Urothelium cell line (cell line): Measurements from ENCODE around the gene MTTP.

Experiments
- DNase-seq: peaks from one replicate; pipeline ENCODE4 v3.0.0; 2011; ENCODE audit warnings: low spot score, mixed read lengths
- FAIRE-seq: peaks from 2 replicates; lab custom pipeline; 2011; peaks lifted over from hg19 to GRCh38; lab: Jason Lieb, UNC

MTTP gene

GRCh38 chr4:99591757-99592156 lies 17.1 kb downstream of the MTTP start:
- FAIRE-seq (no peak), DNase-seq (no peak)

GRCh38 chr4:99593781-99594641 lies 19.4 kb downstream of the MTTP start:
- no peak for DNase-seq
- FAIRE-seq, result no peak

DNA sequence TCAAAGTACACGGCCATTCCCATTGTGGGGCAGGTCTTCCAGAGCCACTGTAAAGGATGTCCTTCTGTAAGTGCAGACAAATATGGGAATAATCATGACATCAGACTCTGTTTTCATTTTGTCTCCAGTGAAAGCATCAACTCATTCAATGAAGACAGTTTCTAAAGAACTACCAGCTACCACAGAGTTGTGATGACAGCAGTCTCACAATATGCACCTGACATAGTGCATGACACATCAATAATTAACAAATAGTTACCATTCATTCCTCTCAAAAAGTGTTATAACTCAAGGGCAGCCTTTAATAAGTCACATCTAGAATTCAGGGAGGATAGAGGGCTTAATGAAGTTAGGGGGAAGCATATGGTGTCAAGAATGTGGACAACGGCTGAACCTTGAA lies 20.2 kb downstream of the MTTP start:
- DNase-seq, result no peak
- no peak for FAIRE-seq

DNA sequence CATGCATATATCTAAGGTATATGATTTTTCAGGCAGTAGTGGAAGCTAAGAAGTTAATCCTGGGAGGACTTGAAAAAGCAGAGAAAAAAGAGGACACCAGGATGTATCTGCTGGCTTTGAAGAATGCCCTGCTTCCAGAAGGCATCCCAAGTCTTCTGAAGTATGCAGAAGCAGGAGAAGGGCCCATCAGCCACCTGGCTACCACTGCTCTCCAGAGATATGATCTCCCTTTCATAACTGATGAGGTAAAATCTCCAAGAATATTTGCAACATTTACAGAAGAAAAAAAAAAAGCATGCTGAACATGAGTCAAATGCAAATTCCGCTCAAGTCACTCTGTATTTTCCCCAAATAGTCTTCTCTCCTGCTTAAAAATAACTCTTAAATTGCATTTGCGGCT lies 32.1 kb downstream of the MTTP start:
- DNase-seq (no peak), FAIRE-seq (no peak)

- FAIRE-seq (no peak), DNase-seq (no peak)
These were observed 33.8 kb downstream of the MTTP start for GRCh38 chr4:99608417-99608816.

- FAIRE-seq (no peak), DNase-seq (no peak)
These were observed 36.1 kb downstream of the MTTP start for GRCh38 chr4:99610605-99611175.

- no peak for FAIRE-seq
- no peak for DNase-seq
These were observed 37.7 kb downstream of the MTTP start for GRCh38 chr4:99612281-99612680.

DNA sequence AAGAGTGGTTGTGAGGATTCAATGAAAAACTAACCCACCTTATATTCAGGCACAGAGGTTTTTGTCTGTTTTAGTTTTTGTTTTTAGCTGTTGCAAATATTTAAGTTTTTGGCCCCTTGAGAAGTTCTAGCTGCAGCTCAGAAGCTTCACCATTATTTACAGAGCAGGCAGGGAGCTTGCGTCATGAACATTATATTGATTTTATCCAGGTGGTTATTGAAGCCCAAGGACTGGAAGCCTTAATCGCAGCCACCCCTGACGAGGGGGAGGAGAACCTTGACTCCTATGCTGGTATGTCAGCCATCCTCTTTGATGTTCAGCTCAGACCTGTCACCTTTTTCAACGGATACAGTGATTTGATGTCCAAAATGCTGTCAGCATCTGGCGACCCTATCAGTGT lies 38.1 kb downstream of the MTTP start:
- DNase-seq (no peak), FAIRE-seq (no peak)

- no peak for DNase-seq
- FAIRE-seq, result no peak
These were observed 39.9 kb downstream of the MTTP start for GRCh38 chr4:99614491-99614890.

GRCh38 chr4:99615170-99615820 lies 40.7 kb downstream of the MTTP start:
- FAIRE-seq, result no peak
- no peak for DNase-seq

DNA sequence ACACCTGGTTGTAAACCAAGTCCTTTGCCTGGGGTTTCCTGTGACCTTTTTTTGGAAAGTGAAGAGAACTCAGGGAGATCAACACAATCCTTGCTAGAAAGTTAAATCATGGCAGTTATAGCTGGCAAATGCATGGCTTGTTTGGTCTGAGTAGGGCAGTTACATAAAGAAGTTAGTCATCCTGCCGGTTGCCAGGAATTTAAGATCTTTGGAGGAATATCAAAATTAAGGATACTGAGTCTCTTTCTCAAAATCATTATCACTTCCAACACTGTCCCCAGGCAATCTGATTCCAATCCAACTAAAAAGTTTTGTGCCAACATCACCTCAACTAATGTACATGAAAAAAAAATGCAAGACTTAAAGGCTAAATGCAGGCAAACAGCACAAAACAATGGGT lies 42.8 kb downstream of the MTTP start:
- no peak for FAIRE-seq
- no peak for DNase-seq

DNA sequence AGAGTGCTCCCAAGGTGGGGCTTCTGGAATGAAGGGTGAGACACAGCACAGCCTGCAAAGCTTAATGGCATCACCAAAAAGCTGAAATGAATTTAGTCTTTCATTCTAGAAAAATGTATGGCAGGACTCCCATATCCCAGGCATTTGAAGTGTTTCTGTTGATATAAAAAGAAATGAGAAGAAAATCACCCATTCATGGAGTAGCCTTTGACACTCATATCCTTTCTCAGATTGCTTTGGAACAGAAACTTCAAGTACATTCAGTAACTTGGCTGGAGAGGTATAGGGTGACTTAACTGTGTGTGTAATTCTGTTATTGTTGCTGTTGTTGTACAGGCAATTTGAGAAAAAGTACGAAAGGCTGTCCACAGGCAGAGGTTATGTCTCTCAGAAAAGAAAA lies 47.7 kb downstream of the MTTP start:
- no peak for FAIRE-seq
- no peak for DNase-seq

GRCh38 chr4:99624141-99624719 lies 49.6 kb downstream of the MTTP start:
- FAIRE-seq, result no peak

DNA sequence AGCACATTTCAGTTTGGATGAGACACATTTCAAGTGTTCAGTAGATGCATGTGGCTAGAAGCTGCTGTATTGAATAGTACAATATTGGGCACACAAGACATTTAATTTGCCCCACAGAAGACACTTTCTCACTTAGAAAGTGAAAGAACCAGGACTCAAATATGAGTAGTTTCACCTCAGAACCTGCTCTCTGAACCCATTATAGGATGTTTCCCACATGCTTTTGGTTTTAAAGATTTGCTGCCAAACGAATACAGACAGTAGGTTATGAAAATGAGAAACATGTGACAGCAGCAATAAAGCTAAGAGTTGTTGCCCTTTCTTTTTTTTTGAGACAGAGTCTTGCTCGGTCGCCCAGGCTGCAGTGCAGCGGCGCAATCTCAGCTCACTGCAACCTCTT lies 50.7 kb downstream of the MTTP start:
- DNase-seq (no peak), FAIRE-seq (no peak)

More at GRCh38 chr4:99624141-99624719, 49.6 kb downstream of the MTTP start:
- DNase-seq, result no peak

DNA sequence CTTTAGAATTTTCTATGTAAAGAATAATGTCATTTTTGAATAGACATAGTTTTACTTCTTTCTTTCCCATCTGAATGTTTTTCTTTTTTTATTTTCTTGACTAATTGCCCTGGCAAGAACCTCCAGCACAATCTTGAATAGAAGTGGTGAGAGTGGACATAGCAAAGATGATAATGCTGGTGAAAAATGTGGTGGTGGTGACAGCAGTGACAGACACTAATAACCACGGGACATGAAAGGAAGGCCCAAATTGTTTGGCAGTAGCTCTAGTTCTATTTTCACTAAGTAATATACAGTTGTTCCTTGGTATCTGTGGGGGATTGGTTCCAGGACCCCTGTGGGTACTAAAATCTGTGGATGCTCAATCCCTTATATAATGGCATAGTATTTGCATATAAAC lies 53.4 kb downstream of the MTTP start:
- no peak for FAIRE-seq
- no peak for DNase-seq

- DNase-seq, result no peak
- FAIRE-seq, result no peak
These were observed 55.4 kb downstream of the MTTP start for GRCh38 chr4:99629962-99630554.

DNA sequence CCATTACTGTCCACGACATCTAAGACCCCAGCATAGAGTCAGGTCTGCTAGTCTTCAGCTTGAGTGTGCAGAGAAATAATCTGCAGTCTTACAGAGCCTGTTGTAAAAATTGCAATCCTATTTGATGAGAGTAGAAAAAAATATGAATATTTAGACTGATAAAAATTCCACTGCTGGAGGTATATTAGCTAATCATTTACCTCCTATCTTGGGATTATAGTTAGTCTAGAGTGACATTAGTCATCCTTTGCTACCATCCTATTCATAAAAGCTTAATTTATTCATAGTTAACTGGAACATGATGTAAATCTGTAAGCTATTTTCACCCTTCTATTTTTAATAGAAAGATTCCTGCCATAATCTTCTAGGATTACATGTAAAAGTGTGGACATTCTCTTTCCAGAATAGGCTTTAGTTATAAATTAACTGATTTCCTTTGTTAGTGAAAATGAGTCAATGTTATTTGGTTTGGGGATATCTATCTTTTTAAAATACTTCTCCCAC lies 56.3 kb downstream of the MTTP start:
- DNase-seq, result no peak
- FAIRE-seq, result no peak

DNA sequence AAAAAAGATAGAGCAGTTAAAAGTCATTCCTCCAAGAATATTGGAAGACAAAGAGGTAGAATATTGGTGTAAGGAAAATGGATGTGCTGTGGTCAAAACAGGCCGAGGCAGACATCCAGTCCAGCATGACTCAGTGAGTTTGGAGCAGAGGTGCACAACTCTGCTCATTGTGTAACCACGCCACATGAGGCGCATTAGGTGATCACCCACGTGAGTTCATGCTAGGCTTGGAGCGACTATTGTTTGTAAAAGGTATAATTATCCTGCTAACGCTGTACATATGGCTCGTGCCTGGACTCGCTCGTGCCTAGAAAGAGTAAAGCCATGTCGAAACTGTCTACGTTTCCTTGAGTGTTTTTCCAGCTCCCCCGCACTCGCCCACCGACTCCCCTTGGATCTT lies 59.1 kb downstream of the MTTP start:
- FAIRE-seq, result peak; percentile 44

GRCh38 chr4:99634742-99635360 lies 60.2 kb downstream of the MTTP start:
- FAIRE-seq, result no peak
- DNase-seq, result no peak

More for the DNA sequence above, 59.1 kb downstream of the MTTP start:
- DNase-seq, result no peak

DNA sequence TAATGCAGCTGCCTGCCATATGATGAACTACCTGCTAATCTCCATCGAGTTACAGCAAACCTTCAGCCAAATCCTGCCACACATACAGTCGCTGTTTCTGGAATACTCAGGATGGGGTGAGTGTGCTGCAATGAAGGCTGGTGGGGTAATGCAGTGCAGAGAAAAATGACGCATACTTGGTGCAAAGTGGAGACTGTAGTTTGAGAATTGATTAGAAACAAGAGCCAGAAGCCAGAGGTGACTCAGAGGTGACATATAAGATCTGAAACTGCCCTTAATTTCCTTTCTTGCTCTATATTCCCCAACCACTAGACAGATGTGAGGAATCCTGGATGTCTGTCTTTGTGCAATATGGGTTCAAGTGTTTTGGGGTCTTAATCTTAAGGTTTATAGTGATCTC lies 61.0 kb downstream of the MTTP start:
- FAIRE-seq (no peak), DNase-seq (no peak)

GRCh38 chr4:99636422-99636821 lies 61.8 kb downstream of the MTTP start:
- FAIRE-seq (no peak), DNase-seq (no peak)
